Measurements from ENCODE around the gene HDGFL2.

HDGFL2 gene

DNA sequence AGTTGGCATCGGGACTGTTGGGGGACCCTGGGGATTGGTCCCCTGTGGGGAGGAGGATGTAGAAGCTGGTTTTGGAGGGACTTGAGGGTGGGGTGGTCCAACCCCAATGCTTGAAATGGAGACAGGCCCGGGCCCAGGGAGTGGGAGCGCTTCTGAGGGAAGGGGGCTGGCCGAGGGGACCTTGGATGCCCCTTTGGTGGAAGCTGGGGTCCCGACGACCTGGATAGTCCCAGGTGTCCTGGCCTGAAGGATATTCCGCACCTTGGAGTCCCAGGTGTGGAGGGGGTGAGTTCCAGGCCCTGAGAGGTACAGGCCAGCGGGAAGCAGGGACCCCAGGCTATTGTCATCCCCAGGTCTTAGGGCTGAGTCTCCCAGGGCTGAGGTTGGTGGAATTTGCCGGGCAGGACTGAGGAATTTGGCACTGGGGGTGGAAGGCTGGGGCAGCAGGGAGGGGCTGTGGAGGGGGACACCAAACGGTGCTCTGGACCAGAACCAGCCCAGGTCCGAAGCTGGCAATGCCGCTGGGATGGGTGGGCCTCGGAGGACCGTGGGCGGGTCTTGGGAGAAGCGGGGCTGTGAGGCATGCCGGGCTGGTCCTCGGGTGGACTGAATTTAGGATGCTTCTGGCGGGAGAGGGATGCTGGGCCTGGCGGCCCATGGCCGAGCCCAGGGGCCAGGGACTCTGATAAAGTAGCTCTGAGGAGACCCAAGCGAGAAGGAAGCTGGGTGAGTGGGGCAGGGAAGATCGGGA is 1.8 kb downstream of the HDGFL2 start:
- FAIRE-seq (no peak), DNase-seq (ENCODE audit: insufficient read length, low spot score) (no peak)
- no peak for TF ChIP-seq CTCF (IDR thresholded peaks at IDR 0.05; ENCODE audit: insufficient read depth, missing control alignments)

DNA sequence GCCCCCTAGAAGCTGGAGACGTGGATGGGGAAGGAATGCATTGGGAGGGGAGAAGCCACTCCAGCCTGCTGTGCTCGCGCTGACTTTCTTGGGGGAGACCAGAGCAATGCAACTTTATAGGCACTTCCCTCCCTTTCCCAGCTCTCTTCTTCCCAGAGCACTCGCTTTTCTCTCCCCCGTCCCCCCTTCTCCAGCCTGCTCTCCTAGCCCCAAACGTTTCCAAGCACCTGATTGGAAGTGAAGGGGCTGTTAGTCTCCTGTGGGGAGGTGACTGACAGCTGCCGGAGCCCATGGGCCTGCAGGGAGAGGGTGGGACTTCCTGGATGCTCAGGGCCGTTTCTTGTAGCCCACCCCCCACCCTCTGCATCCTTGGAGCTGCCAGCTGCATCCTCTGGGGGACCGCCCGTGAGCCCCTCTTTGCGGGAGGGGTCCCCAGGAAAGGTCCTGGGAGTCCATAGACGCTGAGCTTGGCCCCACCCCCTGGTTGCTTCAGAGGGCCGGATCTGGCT is 2.5 kb downstream of the HDGFL2 start:
- DNase-seq (ENCODE audit: insufficient read length, low spot score) (peak; percentile 98), FAIRE-seq (no peak)
- no peak for TF ChIP-seq CTCF (IDR thresholded peaks at IDR 0.05; ENCODE audit: insufficient read depth, missing control alignments)

DNA sequence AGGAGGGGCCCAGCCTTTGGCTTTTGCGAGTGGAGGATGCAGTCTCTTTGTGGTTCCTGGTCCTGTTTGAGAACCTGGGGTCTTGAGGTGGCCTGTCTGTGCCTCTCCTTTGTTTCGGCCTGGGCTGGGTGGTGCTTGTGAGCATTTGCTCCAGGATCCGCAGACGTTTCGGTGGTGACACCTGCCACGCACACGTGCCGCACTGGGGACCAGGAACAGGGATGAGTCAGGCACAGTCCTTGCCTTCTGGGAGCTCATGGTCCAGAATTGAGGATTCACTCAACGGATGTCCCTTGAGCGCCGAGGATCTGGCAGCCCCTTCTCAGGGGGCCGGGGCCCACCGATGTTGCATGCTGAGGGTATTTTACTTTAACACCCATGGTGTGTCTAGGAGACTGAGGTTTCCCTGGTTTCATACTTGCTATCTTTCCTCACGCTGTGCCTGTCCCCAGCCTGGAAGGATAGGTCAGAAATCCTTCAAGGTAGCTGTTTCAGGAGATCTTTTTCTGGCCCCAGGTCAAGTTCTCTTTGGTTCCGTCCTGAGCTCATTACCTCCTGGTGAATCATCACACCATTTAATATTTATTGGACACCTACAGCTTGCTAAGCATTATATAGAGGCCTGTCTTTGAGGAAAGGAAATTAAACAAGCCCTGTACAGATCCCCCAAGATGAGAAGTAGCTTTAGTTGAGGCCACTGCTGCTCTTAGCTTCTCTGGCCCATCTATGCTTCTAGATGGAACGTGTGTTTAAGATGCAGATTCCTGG is 5.1 kb downstream of the HDGFL2 start:
- no peak for TF ChIP-seq CTCF (IDR thresholded peaks at IDR 0.05; ENCODE audit: insufficient read depth, missing control alignments)
- DNase-seq (ENCODE audit: insufficient read length, low spot score) (no peak), FAIRE-seq (no peak)

DNA sequence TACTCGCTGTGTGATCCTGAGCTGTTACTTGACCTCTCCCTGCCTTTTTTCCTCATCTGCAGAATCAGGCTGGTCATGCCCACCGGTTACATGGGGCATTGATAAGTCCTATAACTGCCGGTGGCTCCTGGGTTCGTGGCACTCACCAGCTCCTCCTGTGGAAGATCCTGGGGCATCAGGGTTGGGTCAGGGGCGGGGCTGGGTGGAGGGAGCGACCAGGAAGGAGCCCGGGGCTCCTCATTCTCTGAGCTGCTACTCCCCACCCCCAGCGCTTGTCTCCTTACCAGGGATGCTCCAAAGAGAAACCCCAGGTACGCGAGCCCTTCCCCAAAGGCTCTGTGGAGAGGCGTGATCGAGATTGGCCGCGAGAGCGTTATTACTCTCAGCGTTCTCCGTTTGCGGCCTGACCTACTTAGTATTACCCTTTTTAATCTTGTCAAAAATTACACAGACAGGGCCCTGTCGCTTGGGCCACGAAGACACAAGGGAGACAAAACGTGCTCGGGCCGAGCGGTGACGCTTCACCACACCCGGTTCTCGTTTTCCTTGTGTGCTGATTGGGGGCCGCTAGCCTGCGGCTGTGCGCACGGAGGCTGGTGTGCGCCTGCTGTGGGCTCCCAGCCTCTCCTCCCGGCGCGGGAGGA is 10.7 kb downstream of the HDGFL2 start:
- no peak for DNase-seq (ENCODE audit: insufficient read length, low spot score)
- TF ChIP-seq CTCF (IDR thresholded peaks at IDR 0.05; ENCODE audit: insufficient read depth, missing control alignments), result no peak
- no peak for FAIRE-seq

DNA sequence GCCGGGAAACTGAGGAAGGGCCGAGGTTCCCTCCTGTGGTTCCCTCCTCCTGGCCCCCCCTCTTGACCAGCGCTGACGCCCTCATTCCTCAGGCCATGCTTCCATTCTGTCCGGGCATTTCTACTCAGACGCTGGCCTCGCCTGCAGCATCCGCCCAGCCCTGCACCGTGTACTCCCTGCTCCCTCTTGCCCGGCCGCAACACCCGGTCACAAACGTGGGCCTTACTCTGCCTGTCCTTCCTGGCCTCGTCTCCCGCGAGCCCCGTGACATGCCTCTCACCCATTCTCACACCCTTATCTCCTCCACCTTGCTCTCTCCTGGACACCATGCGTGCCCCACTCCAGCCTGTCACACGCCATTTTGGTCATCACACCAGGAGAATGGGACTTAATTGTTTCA is 11.3 kb downstream of the HDGFL2 start:
- FAIRE-seq, result no peak
- no peak for DNase-seq (ENCODE audit: insufficient read length, low spot score)
- TF ChIP-seq CTCF (IDR thresholded peaks at IDR 0.05; ENCODE audit: insufficient read depth, missing control alignments), result no peak

DNA sequence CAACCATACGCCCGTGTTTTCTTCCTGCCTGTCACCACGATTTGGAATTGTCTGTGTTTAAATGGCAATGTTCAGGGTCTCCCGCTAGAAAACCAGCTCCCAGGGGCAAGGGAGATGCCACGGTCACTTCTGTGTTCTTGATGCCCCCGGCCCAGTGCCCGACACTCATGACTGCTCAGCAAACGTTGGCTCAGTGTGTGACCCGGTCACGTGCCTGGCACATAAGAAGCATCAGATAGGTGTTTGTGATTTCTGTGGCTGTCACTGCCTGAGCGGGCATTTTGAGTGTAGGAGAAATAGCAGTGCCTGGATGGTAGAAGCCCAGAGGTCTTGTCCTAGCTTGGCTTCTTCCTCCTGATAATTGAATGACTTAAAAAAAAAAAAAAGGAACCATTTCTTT is 15.5 kb downstream of the HDGFL2 start:
- TF ChIP-seq CTCF (IDR thresholded peaks at IDR 0.05; ENCODE audit: insufficient read depth, missing control alignments), result no peak
- FAIRE-seq (no peak), DNase-seq (ENCODE audit: insufficient read length, low spot score) (no peak)
